Naive B cell (primary cell): ENCODE data around the gene HOXB1. TPM values are rescaled to one million over a fixed set of nuclear protein-coding genes. Genes with fewer than 3 reads are reported as not detected.
A peak's percentile ranks its signal among the peaks of the same experiment; 100 is the strongest.
"Not testable (repeated sequence)": the region's sequence is repeated elsewhere in the genome, so short reads cannot be mapped to it uniquely, and the experiment has no call there.

Experiments
- ATAC-seq, 2 donors: fragments of 150-1000 bp; cut with Tn5 transposase; 2 replicates each; pipeline ENCODE4 v1.10.0; 2021; ENCODE audit warnings: low read depth in 2 of 2, mild to moderate bottlenecking in 2 of 2, moderate library complexity in 2 of 2
- DNase-seq: peaks from one replicate; pipeline ENCODE4 v3.0.0; 2022
- H3K27ac Mint-ChIP-seq, 6 donors: one replicate each; pipeline ENCODE4 v1.8.0; 2020 to 2022; ENCODE audit warnings: mild to moderate bottlenecking in 6 of 6, mixed read lengths in 6 of 6, moderate library complexity in 5 of 6, inconsistent platforms in 2 of 6
- H3K27me3 Mint-ChIP-seq, 3 donors: one replicate each; pipeline ENCODE4 v1.8.0; 2021 to 2022; ENCODE audit warnings: mixed read lengths in 3 of 3, mild to moderate bottlenecking in 1 of 3
- H3K36me3 Mint-ChIP-seq, 2 donors: one replicate each; pipeline ENCODE4 v1.8.0; 2020 to 2022; ENCODE audit warnings: mixed read lengths in 2 of 2, inconsistent platforms in 1 of 2, mild to moderate bottlenecking in 1 of 2
- H3K4me1 Mint-ChIP-seq, 3 donors: one replicate each; pipeline ENCODE4 v1.8.0; 2020 to 2022; ENCODE audit warnings: mixed read lengths in 3 of 3, inconsistent platforms in 1 of 3, mild to moderate bottlenecking in 1 of 3, moderate library complexity in 1 of 3
- H3K4me3 Mint-ChIP-seq, 8 donors: one replicate each; pipeline ENCODE4 v1.8.0; 2020 to 2022; ENCODE audit warnings: mild to moderate bottlenecking in 8 of 8, mixed read lengths in 8 of 8, moderate library complexity in 8 of 8, inconsistent platforms in 2 of 8
- H3K9me3 Mint-ChIP-seq, 7 donors: one replicate each; pipeline ENCODE4 v1.8.0; 2020 to 2022; ENCODE audit warnings: mixed read lengths in 7 of 7, mild to moderate bottlenecking in 5 of 7, inconsistent platforms in 2 of 7, moderate library complexity in 1 of 7
- polyA plus RNA-seq, 6 donors: library from polyadenylated mRNA; unstranded; fragments of 300-500 nt; fragmentation: Illumina TruSeq; gene quantifications; one replicate each; pipeline ENCODE4 v1.2.3, GENCODE V29; 2021; ENCODE audit warnings: low read depth in 6 of 6

HOXB1 gene
- polyA plus RNA-seq, 6 donors from 2014 or later = not detected

DNA sequence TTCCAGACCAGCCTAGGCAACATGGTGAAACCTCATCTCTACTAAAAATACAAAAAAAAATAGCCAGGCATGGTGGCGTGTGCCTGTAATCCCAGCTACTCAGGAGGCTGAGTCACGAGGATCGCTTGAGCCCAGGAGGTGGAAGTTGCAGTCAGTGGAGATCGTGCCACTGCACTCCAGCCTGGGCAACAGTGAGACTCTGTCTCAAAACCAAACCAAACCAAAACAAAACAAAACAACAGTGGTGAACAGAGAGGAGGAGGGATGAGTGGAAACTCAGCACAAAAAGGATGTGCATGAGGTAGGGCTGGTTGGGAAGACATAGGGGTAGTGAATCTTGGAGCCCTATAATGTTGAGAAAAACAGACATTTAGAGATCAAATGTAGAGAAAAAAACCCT, 48.5 kb downstream of the HOXB1 start:
- Mint-ChIP-seq H3K4me3 (peak overlapping the region in 1 of 8 donors; percentile 18), H3K27ac (peak overlapping the region in 2 of 6 donors; percentile 17 to 26), H3K27me3 (peaks cover 5 to 11% (median 8%) of the 10 kb centered on the region in 3 donors), H3K4me1 (peaks cover 9 to 29% (median 20%) of the 10 kb centered on the region in 3 donors)
- not testable (repeated sequence) for H3K9me3 Mint-ChIP-seq, DNase-seq, H3K36me3 Mint-ChIP-seq, ATAC-seq

DNA sequence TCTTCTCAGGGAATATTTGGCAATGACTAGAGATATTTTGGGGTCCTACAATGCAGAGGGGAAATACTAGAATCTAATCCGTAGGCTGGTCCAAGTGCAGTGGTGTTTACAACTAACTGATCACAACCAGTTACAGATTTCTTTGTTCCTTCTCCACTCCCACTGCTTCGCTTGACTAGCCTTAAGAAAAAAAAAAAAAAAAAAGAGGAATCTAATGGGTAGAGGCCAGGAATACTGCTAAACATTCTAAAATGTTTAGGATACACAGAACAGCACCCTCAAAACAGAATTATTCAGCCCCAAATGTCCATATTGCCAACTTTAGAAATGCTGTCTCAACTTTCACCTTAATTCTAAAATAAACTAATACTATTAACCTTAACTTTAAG, 51.8 kb downstream of the HOXB1 start:
- no peak for ATAC-seq
- peaks cover 9 to 26% (median 20%) of the 10 kb centered on the region in 3 donors for H3K4me1 Mint-ChIP-seq

More for the DNA sequence above, 51.8 kb downstream of the HOXB1 start:
- Mint-ChIP-seq H3K27me3 (peaks cover 0 to 6% (median 0%) of the 10 kb centered on the region in 3 donors), H3K36me3 (no peaks in the 10 kb centered on the region), H3K9me3 (no peaks in the 10 kb centered on the region), H3K27ac (peak overlapping the region in 1 of 6 donors; percentile 1), H3K4me3 (no peak overlapping the region)
- no peak for DNase-seq

Other genes starting within 250 kb of the HOXB1 start
- 100 to 1,000 TPM in 5 of 6 donors, 10 to 100 TPM in 1; 79.3 to 166 (median 140) TPM for gene SKAP1, start 100.8 kb downstream of the HOXB1 start, polyA plus RNA-seq
- gene HOXB2, start 14.1 kb upstream of the HOXB1 start, polyA plus RNA-seq = 1 to 10 TPM; 2.3 to 9.3 (median 5.5) TPM
- under 1 TPM in 2 of 6 donors, not detected in 4; 0.07 to 0.25 TPM for gene HOXB4, start 47.3 kb upstream of the HOXB1 start, polyA plus RNA-seq
- under 1 TPM in 1 of 6 donors, not detected in 5; 0.05 TPM for gene HOXB3, start 59.2 kb upstream of the HOXB1 start, polyA plus RNA-seq
- not detected for gene HOXB5, start 62.8 kb upstream of the HOXB1 start, polyA plus RNA-seq
- gene HOXB6, start 74.0 kb upstream of the HOXB1 start, polyA plus RNA-seq = not detected
- gene HOXB7, start 80.0 kb upstream of the HOXB1 start, polyA plus RNA-seq = under 1 TPM in 2 of 6 donors, not detected in 4; 0.24 to 0.58 TPM
- not detected for gene HOXB8, start 84.3 kb upstream of the HOXB1 start, polyA plus RNA-seq
- gene HOXB9, start 95.3 kb upstream of the HOXB1 start, polyA plus RNA-seq = not detected
- gene PRAC1, start 191.5 kb upstream of the HOXB1 start, polyA plus RNA-seq = not detected
- gene PRAC2, start 192.2 kb upstream of the HOXB1 start, polyA plus RNA-seq = not detected
- gene HOXB13, start 197.7 kb upstream of the HOXB1 start, polyA plus RNA-seq = not detected